K562 (cell line): ENCODE data around the gene CACNB1. TPM values are rescaled to one million over a fixed set of nuclear protein-coding genes. Genes with fewer than 3 reads are reported as not detected.
A peak's percentile ranks its signal among the peaks of the same experiment; 100 is the strongest.

ENCODE experiments used
- ATAC-seq: fragments of 200-7000 bp; cut with Tn5 transposase; 3 replicates; pipeline ENCODE4 v1.9.1; 2020; ENCODE audit warnings: moderate library complexity
- BruUV-seq: library from RNA; stranded (reverse); fragments of 400-500 nt; replicated peaks from 2 replicates; lab custom pipeline; 2021; lab: Mats Ljungman, UMichigan
- CTCF ChIA-PET: fragments of 300-600 bp; formaldehyde crosslinking; extraction: SDS; loops from one replicate; lab custom pipeline; 2021; ENCODE audit warnings: low intra/inter-chr PET ratio; lab: Yijun Ruan, JAX
- POLR2A ChIA-PET: fragments of 300-600, 350-650 bp; sonication (Branson Sonifier 250); formaldehyde crosslinking; extraction: SDS; loops from one replicate; lab custom pipeline; 2021; ENCODE audit warnings: antibody characterized with exemption, inconsistent platforms; lab: Yijun Ruan, JAX
- DNase-seq, 4 experiments: peaks; one replicate each; pipeline versions ENCODE4 v3.0.0 to v3.0.0-alpha.2; 2011 to 2018; ENCODE audit warnings: low spot score in 3 of 4, mixed read lengths in 3 of 4; ENCODE audit errors: extremely low read depth in 1 of 4
- FAIRE-seq: peaks from 2 replicates; lab custom pipeline; 2011; peaks lifted over from hg19 to GRCh38; lab: Jason Lieb, UNC
- H2AFZ ChIP-seq: 2 replicates; pipeline ENCODE4 v1.6.0; 2011; ENCODE audit warnings: low read depth, low read length, control low read depth, inconsistent platforms
- H3K27ac ChIP-seq: fragments of 200-600 bp; 3 replicates; pipeline ENCODE4 v1.8.0; 2011; ENCODE audit warnings: low read depth, mild to moderate bottlenecking, control low read depth, inconsistent platforms, low read length, moderate library complexity, mixed read lengths; ENCODE audit errors: extremely low read depth
- H3K27me3 ChIP-seq, 2 experiments: fragments of 300-600 bp in 1 of 2; 2 replicates in 1 of 2; 3 replicates in 1 of 2; pipeline versions ENCODE4 v1.6.0 to v1.8.0; 2011; ENCODE audit warnings: inconsistent platforms in 2 of 2, low read length in 2 of 2, mild to moderate bottlenecking in 1 of 2, mixed read lengths in 1 of 2, moderate library complexity in 1 of 2; ENCODE audit not compliant: control insufficient read depth in 2 of 2, insufficient read depth in 2 of 2
- H3K36me3 ChIP-seq: fragments of 300-600 bp; 3 replicates; pipeline ENCODE4 v1.8.0; 2011; ENCODE audit warnings: mild to moderate bottlenecking, low read length, inconsistent platforms; ENCODE audit not compliant: control insufficient read depth, insufficient read depth
- H3K4me1 ChIP-seq, 2 experiments: fragments of 200-600 bp in 1 of 2; replicated peaks in 1 of 2; 2 replicates in 1 of 2; 3 replicates in 1 of 2; pipeline versions ENCODE4 v1.5.1 to v1.8.0; 2011; ENCODE audit warnings: inconsistent platforms in 2 of 2, low read length in 2 of 2, mild to moderate bottlenecking in 1 of 2, mixed read lengths in 1 of 2, moderate library complexity in 1 of 2; ENCODE audit not compliant: control insufficient read depth in 2 of 2, insufficient read depth in 2 of 2
- H3K4me2 ChIP-seq: 2 replicates; pipeline ENCODE4 v1.6.1; 2011; ENCODE audit warnings: low read length, control low read depth, inconsistent platforms, mixed read lengths; ENCODE audit not compliant: insufficient read depth
- H3K4me3 ChIP-seq: fragments of 200-600 bp; sonication (generic), shearing (Covaris generic); 2 replicates; pipeline ENCODE4 v1.5.1; 2016; ENCODE audit warnings: control low read depth, inconsistent platforms
- H3K79me2 ChIP-seq: fragments of 200-600 bp; 3 replicates; pipeline ENCODE4 v1.8.0; 2011; ENCODE audit warnings: low read length, inconsistent platforms; ENCODE audit not compliant: control insufficient read depth, insufficient read depth
- H3K9ac ChIP-seq, 2 experiments: 2 replicates each; pipeline versions ENCODE4 v1.6.0 to v1.6.1; 2011; ENCODE audit warnings: low read depth in 2 of 2, low read length in 2 of 2, control low read depth in 1 of 2, inconsistent platforms in 1 of 2, mild to moderate bottlenecking in 1 of 2, mixed read lengths in 1 of 2; ENCODE audit not compliant: insufficient read depth in 1 of 2
- H3K9me1 ChIP-seq: one replicate; pipeline ENCODE4 v1.6.0; 2011; ENCODE audit warnings: inconsistent platforms, mild to moderate bottlenecking, low read length, moderate library complexity; ENCODE audit not compliant: control insufficient read depth, insufficient read depth
- H3K9me3 ChIP-seq: replicated peaks from 2 replicates; pipeline ENCODE4 v1.5.1; 2011; ENCODE audit warnings: low read depth, low read length, inconsistent platforms; ENCODE audit not compliant: control insufficient read depth, insufficient read depth
- H4K20me1 ChIP-seq: replicated peaks from 2 replicates; pipeline ENCODE4 v1.6.1; 2011; ENCODE audit warnings: low read length, inconsistent platforms, mixed read lengths; ENCODE audit not compliant: control insufficient read depth, insufficient read depth
- CBFB ChIP-seq: sonication (generic); formaldehyde crosslinking; IDR thresholded peaks from 2 replicates; pipeline ENCODE4 v1.4.0; 2020; ENCODE audit warnings: mild to moderate bottlenecking, missing genetic modification reagents
- MCM5 ChIP-seq: fragments of 450-650 bp; IDR thresholded peaks from 2 replicates; pipeline ENCODE4 v1.6.1; 2016; ENCODE audit warnings: low read depth
- MEF2D ChIP-seq: conservative IDR thresholded peaks from 2 replicates; pipeline ENCODE4 v1.6.1; 2016; ENCODE audit warnings: low read depth, missing genetic modification characterization, missing compliant biosample characterization
- PPARD ChIP-seq: fragments of 250-450 bp; sonication (Bioruptor Pico); IDR thresholded peaks from 2 replicates; pipeline ENCODE4 v1.8.0; 2022; ENCODE audit warnings: inconsistent platforms, mild to moderate bottlenecking, moderate library complexity
- TFAM ChIP-seq: fragments of 250-450 bp; sonication (Bioruptor Pico); conservative IDR thresholded peaks from 2 replicates; pipeline ENCODE4 v1.5.0; 2021; ENCODE audit warnings: mild to moderate bottlenecking, moderate library complexity
- ZNF311 ChIP-seq: fragments of 250-450 bp; sonication (Bioruptor Pico); IDR thresholded peaks from 2 replicates; pipeline ENCODE4 v1.4.0; 2020; ENCODE audit warnings: mild to moderate bottlenecking, moderate library complexity
- WGBS: fragments of 100-300 bp; shearing (Covaris generic); methylation state at CpG from one replicate; pipeline ENCODE4 v1.1.6; 2016; ENCODE audit warnings: low coverage, mixed read lengths; ENCODE audit not compliant: insufficient coverage; ENCODE audit errors: missing lambda C conversion rate; 5-methylcytosine and 5-hydroxymethylcytosine counted together
- in situ Hi-C: fragments of 300-500 bp; cut with MboI; formaldehyde crosslinking; loops from 4 replicates; pipeline ENCODE4 v1.15.0; 2018; ENCODE audit warnings: inconsistent platforms, mixed read lengths
- intact Hi-C: fragments of 100-400 bp; cut with micrococcal nuclease; formaldehyde crosslinking; loops from 2 replicates; pipeline ENCODE4 v1.14.2; 2022
- polyA plus RNA-seq, 8 experiments: library from polyadenylated mRNA; depleted of rRNA in 4 of 8; stranded (reverse) in 5 of 8; unstranded in 3 of 8; fragments of >200 nt; fragmentation: Nextera tagmentation in 2 of 8; fragmentation: Illumina TruSeq in 1 of 8; extraction: Ambion mirVana in 2 of 8; extraction: Trizol in 1 of 8; gene quantifications; 2 replicates each; pipeline versions ENCODE4 v1.2.1 to v1.2.3, GENCODE V29; 2011 to 2014; ENCODE audit warnings: inconsistent platforms in 1 of 8, missing spikeins in 1 of 8
- total RNA-seq, 7 experiments: library from RNA; depleted of rRNA in 6 of 7; stranded (reverse); fragments of >200 nt in 6 of 7; fragmentation: Illumina TruSeq in 2 of 7; extraction: Trizol in 2 of 7; gene quantifications; 2 replicates each; pipeline versions ENCODE4 v1.2.1 to v1.2.3, GENCODE V29; 2011 to 2021; ENCODE audit warnings: low replicate concordance in 1 of 7
- TF ChIP-seq, protein P1 (sequence below): sonication (generic); formaldehyde crosslinking; IDR thresholded peaks from 2 replicates; pipeline ENCODE4 v1.9.0; 2022; ENCODE audit warnings: mild to moderate bottlenecking, missing genetic modification reagents
- TF ChIP-seq, protein P2 (sequence below): fragments of 450-650 bp; IDR thresholded peaks from 2 replicates; pipeline ENCODE4 v1.6.1; 2017; ENCODE audit warnings: mild to moderate bottlenecking, moderate library complexity

The CACNB1 gene
- total and polyA plus RNA-seq, 9 of the 15 experiments (the other 6 are each of a cell fraction or from before 2014, with no cell fraction given): 0.08 to 7.4 (median 3.0) TPM

GRCh38 chr17:39236981-39237441 lies 39.5 kb upstream of the CACNB1 start:
- TF ChIP-seq ZNF311 (no peak), MCM5 (no peak), MEF2D (no peak), TFAM (CRISPR knock-in tag) (no peak), CBFB (CRISPR knock-in tag) (no peak), PPARD (CRISPR knock-in tag) (no peak)
- TF ChIP-seq, protein P1, sequence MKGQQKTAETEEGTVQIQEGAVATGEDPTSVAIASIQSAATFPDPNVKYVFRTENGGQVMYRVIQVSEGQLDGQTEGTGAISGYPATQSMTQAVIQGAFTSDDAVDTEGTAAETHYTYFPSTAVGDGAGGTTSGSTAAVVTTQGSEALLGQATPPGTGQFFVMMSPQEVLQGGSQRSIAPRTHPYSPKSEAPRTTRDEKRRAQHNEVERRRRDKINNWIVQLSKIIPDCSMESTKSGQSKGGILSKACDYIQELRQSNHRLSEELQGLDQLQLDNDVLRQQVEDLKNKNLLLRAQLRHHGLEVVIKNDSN: no peak
- TF ChIP-seq, protein P2, sequence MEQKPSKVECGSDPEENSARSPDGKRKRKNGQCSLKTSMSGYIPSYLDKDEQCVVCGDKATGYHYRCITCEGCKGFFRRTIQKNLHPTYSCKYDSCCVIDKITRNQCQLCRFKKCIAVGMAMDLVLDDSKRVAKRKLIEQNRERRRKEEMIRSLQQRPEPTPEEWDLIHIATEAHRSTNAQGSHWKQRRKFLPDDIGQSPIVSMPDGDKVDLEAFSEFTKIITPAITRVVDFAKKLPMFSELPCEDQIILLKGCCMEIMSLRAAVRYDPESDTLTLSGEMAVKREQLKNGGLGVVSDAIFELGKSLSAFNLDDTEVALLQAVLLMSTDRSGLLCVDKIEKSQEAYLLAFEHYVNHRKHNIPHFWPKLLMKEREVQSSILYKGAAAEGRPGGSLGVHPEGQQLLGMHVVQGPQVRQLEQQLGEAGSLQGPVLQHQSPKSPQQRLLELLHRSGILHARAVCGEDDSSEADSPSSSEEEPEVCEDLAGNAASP: no peak
- TF ChIP-seq, all 486 proteins: peak for 0
- no peaks in the 10 kb centered on the region for H3K36me3 ChIP-seq
- FAIRE-seq: no peak
- ATAC-seq: no peak
- H3K9me3 ChIP-seq: no peaks in the 10 kb centered on the region
- CTCF ChIA-PET: interaction anchor here (0.7 to 4.7 kb wide), 2 partner anchors 30 to 254 kb away, joined by 3 to 23 read pairs; no protein-coding TSS in a partner anchor
- H2AFZ ChIP-seq: no peak overlapping the region
- H3K9ac ChIP-seq: 0 out of 4 replicates have a peak overlapping the region, but pooled peaks of 1 of the 2 experiments have one; percentile 50
- no peak overlapping the region for H3K4me2 ChIP-seq
- H3K27me3 ChIP-seq: peaks cover 0 to 6% of the 10 kb centered on the region in 2 experiments; a peak in 2 of 5 replicates
- peaks cover 0 to 15% of the 10 kb centered on the region in 2 experiments; a peak in 4 of 5 replicates for H3K4me1 ChIP-seq
- intact Hi-C loops: no loop called here
- no peak overlapping the region for H3K4me3 ChIP-seq
- no peaks in the 10 kb centered on the region for H3K79me2 ChIP-seq
- whole genome bisulfite sequencing: 15% methylated on average over 6 of the region's 6 CpGs
- H3K9me1 ChIP-seq: no peaks in the 10 kb centered on the region
- DNase-seq: peak in 1 of 4 experiments; percentile 11
- peaks cover 4% of the 10 kb centered on the region; the same call in 1 of the 2 replicates for H4K20me1 ChIP-seq
- POLR2A ChIA-PET: interaction anchor here (1.3 kb wide), 1 partner anchor 30 kb away, joined by 6 read pairs; no protein-coding TSS in a partner anchor
- no TSS peak for BruUV-seq
- in situ Hi-C loops: no loop called here
- no peak overlapping the region for H3K27ac ChIP-seq
